HL-60 (cell line): Measurements from ENCODE around the gene SORCS2.

Experiments used
- DNase-seq, 2 experiments: peaks; one replicate each; pipeline ENCODE4 v3.0.0-alpha.2; 2010 to 2020; ENCODE audit warnings: low read depth in 1 of 2, low spot score in 1 of 2
- H3K27ac ChIP-seq: fragments of 250-450 bp; sonication (Bioruptor Pico); replicated peaks from 2 replicates; pipeline ENCODE4 v1.5.1; 2020; ENCODE audit warnings: mild to moderate bottlenecking, moderate library complexity
- H3K27me3 ChIP-seq: fragments of 250-450 bp; sonication (Bioruptor Pico); 2 replicates; pipeline ENCODE4 v1.5.1; 2021; ENCODE audit warnings: mild to moderate bottlenecking, moderate library complexity; ENCODE audit not compliant: insufficient read depth, poor library complexity, severe bottlenecking
- H3K4me3 ChIP-seq: replicated peaks from 2 replicates; pipeline ENCODE4 v1.5.1; 2011; ENCODE audit warnings: mild to moderate bottlenecking, control low read depth, low read length; ENCODE audit not compliant: insufficient read depth
- CTCF ChIP-seq: IDR thresholded peaks from one replicate; pipeline ENCODE4 v1.5.1; 2011; ENCODE audit warnings: low read length, control low read depth, inconsistent platforms; ENCODE audit not compliant: insufficient read depth
- GABPA ChIP-seq: IDR thresholded peaks from 2 replicates; pipeline ENCODE4 v1.6.1; 2012; ENCODE audit warnings: low read depth
- POLR2AphosphoS5 ChIP-seq: IDR thresholded peaks from 2 replicates; pipeline ENCODE4 v1.6.1; 2012; ENCODE audit warnings: low read depth
- REST ChIP-seq: IDR thresholded peaks from 2 replicates; pipeline ENCODE4 v1.6.1; 2012; ENCODE audit warnings: low read depth; ENCODE audit not compliant: insufficient replicate concordance
- SPI1 ChIP-seq: IDR thresholded peaks from 2 replicates; pipeline ENCODE4 v1.6.1; 2012; ENCODE audit warnings: low read depth, mild to moderate bottlenecking, borderline replicate concordance

Gene SORCS2

GRCh38 chr4:7768736-7769135 lies 576.4 kb downstream of the SORCS2 start:
- DNase-seq, result no peak
- Histone ChIP-seq H3K27ac (no peak overlapping the region), H3K4me3 (no peak overlapping the region), H3K27me3 (no peaks in the 10 kb centered on the region)
- TF ChIP-seq GABPA (no peak), POLR2AphosphoS5 (no peak), REST (no peak), CTCF (no peak), SPI1 (no peak)

- DNase-seq, result no peak
- no peak for TF ChIP-seq CTCF
- TF ChIP-seq SPI1, result no peak
- TF ChIP-seq REST, result no peak
- TF ChIP-seq GABPA, result no peak
- no peak for TF ChIP-seq POLR2AphosphoS5
- Histone ChIP-seq H3K27ac (no peak overlapping the region), H3K27me3 (no peaks in the 10 kb centered on the region), H3K4me3 (no peak overlapping the region)
These were observed 577.3 kb downstream of the SORCS2 start for GRCh38 chr4:7769396-7770223.

DNA sequence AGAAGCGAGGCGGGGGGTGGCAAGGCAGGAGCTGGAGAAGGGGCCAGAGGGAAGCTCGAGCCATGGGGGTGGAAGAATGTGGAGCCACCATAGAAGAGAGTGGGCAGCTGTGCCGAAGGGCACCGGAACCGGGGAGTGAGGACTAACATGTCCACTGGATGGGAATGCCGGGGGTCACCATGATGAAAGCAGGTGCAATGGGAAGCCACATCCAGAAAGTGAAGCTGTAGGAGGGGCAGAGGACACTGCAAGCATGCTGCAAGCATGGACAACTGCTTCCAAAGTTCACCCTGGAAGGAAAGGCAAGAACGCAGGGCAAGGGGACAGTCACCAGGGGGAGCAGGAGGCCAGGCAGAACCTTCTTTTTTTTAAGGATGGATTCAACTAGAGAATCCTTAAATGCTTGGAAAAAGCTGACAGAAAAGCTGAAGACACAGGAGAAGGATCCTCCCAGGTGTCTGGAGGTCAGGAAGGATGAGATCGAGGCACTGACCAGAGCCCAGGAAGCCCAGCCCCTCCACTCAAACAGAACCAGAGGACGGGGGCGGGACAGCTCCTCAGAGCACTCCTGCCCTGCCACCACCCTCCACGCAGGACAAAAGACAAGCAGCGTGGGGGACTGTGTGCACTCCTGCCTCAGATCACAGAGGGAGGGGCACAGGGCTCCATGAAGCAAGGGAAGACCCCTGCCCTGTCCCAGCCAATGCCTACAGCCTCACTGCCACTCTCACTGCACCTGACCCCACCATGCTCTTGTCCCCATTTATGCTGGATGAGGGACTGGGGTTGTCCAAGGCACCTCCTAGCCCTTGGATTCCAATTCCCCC lies 578.1 kb downstream of the SORCS2 start:
- no peak overlapping the region for H3K27ac ChIP-seq
- no peaks in the 10 kb centered on the region for H3K27me3 ChIP-seq
- no peak overlapping the region for H3K4me3 ChIP-seq
- TF ChIP-seq CTCF, result peak; percentile 2
- TF ChIP-seq SPI1, result no peak
- no peak for DNase-seq
